ELR (cell line): Measurements from ENCODE around the gene MAPK14.

Experiments
- DNase-seq: peaks from one replicate; pipeline ENCODE4 v3.0.0-alpha.2; 2015; ENCODE audit warnings: low read depth

Gene MAPK14

DNA sequence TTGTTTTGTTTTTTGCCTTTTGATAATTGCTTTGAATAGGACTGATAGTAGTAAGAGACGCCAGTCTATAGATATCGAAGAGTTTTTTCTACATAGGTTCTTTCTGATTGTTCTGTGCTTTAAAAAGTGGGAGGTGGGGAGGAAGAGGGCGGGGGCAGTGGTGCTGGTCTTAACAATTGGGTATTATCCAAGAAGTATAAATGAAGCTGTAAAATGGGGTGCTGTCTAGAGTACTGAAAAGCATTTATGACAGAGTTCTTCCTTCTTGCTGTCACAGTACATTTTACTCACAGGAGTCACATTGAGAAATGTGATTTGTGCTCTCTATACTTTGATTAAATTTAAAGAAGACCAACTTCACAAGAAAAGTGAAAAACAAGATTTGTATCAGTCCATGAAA lies 41.0 kb downstream of the MAPK14 start:
- no peak for DNase-seq

DNA sequence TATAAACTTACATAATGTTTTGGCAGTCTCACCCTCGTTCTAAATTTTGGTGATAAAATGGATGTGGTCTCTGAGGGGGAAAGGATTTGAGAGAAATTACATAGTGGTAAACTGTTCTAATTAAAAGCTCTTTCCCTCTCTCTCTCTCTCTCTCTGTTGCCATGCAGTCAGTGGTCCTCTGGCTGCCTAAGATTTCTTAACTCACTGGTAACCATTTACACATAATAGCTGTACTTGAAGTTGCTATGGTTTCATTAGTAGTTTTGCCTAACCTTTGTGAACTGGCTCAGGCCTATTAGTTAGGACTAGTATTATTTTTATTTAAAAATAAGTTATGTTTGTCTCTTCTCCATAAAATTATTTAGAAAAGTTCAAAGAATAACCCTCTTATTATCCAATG lies 42.0 kb downstream of the MAPK14 start:
- no peak for DNase-seq

DNA sequence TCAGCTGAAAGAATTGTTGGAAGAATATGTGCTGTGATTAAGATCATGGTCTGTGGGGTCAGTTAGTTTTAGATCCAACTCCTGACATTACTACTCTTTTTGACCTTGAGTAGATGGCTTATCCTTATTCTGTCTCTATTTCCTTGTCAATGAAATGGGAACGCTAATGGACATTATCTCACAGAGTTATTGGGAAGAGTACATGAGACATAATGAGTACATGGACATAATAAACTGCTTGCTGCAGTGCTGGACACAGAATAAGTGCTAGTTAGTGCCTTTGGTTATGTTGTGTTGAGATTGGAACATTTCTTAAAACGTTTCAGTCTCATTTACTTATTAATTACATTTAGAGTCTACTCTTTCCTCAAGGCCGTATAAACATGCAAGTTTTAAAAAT lies 42.6 kb downstream of the MAPK14 start:
- no peak for DNase-seq

DNA sequence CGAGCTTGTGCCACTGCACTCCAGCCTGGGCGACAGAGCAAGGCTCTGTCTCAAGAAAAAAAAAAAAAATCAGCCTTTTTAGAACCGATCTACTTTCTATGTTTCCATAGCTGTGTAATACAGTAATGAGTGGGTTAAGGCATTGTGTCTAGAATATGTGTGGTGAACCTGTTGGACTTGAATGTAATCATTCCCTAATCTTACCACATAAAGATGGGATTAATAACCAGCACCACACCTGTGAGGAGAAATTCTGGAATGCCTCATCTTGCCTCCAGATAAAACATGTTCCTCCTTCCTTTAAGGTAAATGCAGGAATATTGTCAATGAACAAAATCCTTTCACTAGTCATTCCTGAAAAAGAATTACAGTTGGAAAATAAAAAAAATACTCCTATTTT lies 43.7 kb downstream of the MAPK14 start:
- DNase-seq, result no peak

DNA sequence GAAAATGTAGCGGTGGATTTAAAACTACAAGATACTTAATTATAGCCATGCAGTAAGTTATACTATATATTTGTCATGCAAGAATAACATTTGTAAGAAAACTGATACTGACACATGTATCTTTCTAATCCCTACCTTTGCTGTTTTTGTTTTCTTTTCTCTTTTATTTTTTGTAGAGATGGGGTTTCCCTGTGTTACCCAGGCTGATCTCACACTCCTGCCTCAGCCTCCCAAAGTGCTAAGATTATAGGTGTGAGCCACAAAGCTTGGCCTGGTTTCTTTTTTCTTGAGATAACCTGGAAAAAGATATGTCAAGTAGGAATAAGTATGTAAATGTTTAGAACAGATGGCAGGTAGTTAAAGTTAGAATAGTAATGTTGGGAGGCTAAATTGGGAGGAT lies 44.1 kb downstream of the MAPK14 start:
- DNase-seq, result no peak

DNA sequence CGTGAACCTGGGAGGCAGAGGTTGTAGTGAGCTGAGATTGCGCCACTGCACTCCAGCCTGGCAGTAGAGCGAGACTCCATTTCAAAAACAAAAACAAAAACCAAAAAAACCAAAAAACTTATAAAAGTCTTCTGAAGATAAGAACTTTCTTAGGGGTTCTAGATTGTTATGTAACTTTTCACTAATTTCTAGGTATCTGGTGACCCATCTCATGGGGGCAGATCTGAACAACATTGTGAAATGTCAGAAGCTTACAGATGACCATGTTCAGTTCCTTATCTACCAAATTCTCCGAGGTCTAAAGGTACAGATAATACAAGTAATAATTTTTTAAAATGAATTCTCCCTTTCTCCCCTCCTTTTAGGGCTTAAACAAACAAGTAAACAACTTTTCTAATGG lies 45.1 kb downstream of the MAPK14 start:
- DNase-seq, result no peak

DNA sequence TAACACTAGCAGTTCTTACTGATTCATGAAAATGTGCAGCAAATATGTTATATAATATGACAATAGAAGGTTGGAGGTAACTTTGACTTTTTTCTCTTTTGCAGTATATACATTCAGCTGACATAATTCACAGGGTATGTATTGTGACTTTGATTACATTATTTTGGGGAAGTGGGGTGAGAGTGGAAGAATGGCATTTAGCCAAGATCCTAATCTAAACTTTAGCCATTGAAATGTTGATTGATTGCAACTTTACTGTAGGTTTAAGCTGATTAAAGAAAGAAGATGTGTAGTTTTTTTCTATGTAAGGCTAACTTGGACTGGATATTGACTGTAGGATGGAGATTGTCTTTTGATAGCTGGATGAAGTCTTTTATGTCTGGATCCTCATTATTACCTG lies 46.0 kb downstream of the MAPK14 start:
- DNase-seq, result no peak

DNA sequence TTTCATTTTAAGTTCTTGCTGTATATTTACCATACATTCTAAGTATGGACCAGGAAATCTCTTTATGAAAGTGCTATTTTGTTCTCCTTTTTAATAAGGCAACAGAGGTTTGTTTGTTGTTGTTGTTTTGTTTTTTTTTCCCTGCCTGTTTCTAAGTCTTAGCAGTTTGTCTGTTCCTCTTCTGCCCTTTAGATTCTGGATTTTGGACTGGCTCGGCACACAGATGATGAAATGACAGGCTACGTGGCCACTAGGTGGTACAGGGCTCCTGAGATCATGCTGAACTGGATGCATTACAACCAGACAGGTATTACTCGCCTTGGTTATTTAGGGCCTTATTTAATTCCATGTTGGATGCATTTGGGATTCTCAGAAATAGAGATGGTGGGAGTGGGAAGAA lies 48.0 kb downstream of the MAPK14 start:
- DNase-seq, result peak; percentile 10

DNA sequence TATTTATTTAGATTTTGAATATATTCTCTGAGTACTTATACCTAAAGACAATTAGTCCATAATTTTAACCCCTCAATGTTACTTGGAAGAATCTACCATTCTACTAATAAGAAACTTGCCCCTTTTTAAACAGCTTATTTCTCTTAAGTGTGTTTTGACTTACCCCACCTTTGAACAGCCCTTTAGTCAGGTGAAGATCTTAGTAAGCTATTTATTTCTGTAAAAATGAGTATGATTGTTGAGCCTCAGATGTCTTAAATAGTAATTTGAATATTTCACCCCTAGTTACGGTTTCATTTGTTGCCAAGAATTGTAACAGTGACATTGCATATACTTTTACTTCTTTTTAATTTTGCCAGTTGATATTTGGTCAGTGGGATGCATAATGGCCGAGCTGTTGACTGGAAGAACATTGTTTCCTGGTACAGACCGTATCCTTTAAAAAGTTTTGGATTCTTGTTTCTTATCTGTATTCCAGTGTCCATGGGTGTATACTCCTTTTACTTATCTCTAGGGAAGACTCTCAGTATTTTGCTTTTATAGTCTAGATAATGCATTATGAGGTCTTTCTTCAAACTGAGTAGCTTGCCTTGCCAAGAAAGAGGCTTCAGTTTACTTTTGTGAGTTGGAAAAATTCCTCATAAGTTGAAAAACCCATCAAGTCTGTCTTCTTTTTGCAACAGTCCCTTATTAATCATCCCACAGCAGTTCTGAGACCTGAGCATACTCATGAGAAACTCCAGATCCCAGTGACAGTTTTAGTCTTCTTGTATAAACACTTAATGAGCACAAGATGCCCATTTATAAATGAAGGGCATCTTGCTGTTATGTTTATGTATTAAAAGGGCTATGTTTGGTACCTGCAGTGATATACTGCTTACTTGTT lies 48.8 kb downstream of the MAPK14 start:
- DNase-seq, result no peak

DNA sequence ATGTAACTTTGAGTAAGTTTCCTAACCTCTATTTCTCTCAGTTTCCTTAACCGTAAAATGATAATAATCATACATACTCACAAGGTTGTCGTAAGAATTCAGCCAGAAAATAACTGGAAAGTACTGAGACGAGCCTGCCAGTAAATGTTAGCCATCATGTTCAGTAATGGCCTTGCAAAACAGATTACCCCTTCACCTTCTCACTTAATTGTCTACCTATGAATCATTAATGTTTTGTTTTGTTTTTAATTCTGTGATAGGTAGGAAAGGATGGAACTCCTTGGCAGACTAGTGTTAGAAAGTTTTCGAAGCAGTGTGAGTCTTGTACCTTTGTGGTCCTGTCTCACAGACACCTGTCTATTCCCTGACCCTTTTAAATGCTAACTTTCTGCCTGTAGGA lies 50.6 kb downstream of the MAPK14 start:
- DNase-seq, result no peak

DNA sequence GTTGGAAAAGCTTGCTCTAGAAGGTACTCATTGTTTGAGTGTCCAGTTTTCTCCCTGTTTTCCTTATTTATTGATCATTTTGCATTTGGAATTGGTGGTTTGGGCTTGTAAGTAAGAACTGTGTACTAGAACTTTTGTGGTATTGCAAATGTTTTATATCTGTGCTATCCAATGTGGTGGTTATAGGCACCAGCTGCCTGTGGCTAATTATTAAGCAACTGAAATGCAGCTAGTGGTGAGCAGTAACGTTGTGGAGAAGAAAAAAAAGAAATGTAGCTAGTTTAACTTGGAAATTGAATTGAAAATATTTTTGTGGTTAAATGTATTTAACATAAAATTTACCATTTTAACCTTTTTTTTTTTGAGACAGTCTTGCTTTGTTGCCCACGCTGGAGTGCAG lies 52.0 kb downstream of the MAPK14 start:
- DNase-seq, result no peak

DNA sequence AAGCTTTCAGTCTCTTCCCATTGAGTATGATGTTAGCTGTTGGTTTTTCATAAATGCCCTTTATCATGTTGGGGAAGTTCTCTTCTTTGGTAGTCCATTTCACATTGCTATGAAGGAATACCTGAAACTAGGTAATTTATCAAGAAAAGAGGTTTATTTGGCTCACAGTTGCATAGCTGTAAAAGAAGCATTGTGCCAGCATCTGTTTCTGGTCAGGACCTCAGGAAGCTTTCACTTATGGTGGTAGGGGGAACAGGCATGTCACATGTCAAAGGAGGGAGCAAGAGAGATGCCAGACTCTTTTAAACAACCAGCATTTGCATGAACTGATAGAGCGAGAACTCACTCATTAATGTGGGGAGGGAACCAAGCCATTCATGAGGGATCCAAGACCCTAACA lies 54.7 kb downstream of the MAPK14 start:
- no peak for DNase-seq

DNA sequence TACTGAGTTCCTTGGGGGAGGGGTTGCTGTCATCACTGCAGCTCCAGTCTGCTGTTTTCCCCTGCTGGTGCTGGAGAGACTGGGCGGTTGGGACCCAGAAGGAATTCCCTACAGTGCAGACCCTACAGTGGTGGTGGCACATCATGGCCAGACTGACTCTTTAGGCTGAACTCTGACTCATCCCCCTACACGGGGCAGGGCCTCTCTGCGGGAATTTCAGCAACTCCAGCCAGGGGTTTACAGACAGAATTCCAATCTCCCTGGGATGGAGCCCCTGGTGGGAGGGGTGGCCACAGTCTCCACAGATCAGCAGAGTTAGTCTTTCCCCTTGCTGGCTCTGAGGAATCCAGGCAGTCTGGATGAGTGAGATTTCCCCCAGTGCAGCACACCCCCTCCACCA lies 55.8 kb downstream of the MAPK14 start:
- no peak for DNase-seq

DNA sequence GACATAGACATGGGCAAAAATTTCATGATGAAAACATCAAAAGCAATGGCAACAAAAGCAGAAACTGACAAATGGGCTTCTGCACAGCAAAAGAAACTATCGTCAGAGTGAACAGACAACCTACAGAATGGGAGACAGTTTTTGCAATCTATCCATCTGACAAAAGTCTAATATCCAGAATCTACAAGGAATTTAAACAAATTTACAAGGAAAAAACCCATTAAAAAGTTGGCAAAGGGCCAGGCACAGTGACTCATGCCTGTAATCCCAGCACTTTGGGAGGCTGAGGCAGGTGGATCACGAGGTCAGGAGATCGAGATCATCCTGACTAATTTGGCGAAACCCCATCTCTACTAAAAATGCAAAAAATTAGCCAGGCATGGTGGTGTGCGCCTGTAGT lies 60.6 kb downstream of the MAPK14 start:
- peak; percentile 18 for DNase-seq

DNA sequence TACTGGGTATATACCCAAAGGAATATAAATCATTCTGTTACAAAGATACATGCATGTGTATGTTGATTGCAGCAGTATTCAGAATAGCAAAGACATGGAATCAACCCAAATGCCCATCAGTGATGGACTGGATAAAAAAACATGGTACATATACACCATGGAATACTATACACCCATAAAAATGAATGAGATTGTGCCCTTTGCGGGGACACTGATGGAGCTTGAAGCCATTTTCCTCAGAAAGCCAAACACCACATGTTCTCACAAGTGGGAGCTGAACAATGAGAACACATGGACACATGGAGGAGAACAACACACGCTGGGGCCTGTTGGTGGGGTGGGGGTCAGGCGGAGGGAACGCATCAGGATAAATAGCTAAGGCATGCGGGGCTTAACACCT lies 61.4 kb downstream of the MAPK14 start:
- no peak for DNase-seq

DNA sequence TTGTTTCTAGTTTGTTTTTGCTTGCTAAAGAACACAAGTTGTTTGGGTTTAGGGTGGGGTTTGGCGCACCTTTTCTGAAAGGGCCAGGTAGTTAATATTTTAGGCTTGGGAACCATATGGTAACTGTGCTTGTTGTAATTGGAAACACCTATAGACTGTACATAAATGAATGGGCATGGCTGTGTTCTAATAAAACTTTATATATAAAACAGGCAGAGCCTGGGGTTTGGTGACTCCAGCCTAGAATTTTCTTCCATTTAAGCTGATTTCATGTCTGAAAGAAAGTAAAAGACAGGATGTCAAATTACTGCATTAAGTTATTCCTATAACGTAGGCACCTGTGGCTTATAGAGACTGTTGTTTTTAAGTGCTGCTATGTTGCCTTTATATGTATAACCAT lies 66.6 kb downstream of the MAPK14 start:
- DNase-seq, result no peak

DNA sequence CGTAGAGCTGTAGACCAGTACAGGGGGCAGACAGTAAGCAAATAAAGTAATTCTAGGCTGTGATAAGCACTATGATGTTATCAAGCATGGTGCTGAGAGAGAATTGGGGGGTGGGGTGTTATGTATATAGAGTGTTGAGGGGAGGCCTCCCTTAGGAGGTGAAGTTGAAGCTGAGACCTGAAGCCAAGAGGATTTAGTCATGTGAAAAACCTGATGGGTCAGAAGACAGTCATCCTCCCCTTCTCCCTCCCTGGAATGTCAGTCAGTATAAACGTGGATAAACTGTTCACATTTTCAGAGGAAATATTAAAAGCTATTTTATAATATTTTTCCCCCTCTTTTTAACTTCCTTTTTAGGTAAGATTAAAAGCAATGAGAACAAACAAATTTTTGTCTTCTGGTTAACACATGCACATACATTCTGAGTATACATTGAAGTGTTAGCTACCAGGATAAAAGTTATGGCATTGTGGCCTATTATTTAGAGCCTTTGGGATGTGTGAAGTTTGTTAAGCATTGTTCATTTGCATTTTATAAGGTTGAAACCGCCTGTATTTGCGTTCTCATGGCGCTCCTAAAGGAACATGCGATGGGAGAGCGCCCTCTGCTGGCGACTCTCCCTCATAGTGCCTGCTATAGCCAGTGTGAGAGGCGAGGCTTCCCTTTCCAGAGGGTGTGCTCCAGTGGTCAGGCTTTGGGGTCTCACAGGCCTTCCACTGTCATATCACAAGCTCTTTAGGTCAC lies 67.3 kb downstream of the MAPK14 start:
- peak; percentile 79 for DNase-seq

DNA sequence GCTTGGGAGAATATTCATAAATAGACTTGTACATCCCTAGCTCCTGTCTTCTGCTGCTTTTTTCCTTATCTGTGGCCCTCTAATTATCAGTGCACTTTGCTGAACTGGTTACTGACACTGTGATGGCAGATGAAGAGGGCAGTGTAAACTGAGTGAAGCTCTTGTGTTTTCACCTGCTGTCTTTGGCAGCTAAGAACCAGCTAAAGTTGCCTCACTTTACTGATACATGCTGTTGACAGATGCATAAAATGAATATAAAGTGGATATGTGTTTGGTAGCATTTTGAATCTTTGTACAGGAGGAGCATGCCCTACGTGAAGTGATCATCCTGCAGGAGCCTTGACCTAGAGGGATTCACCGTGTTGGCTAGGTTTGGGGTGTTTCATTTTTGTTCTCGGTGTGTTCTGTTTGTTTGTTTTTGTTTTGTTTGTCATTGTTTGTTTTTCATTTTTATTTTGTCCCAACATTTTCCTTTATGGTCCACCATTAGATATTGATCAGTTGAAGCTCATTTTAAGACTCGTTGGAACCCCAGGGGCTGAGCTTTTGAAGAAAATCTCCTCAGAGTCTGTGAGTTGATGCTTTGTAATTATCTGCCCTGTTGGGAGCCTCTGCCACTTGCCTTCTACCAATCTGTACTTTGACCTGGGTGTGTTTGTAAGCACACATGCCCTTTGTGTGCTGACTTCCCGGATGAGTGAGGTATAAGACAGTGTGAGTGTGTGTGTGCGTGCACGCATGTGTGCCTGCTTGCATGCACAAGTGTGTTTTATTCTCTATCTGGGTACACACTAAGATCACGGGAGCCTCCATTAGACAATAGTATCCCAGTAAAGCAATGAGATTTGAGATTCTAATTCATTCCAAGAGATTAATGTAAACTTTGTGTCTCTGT lies 68.1 kb downstream of the MAPK14 start:
- DNase-seq, result no peak

DNA sequence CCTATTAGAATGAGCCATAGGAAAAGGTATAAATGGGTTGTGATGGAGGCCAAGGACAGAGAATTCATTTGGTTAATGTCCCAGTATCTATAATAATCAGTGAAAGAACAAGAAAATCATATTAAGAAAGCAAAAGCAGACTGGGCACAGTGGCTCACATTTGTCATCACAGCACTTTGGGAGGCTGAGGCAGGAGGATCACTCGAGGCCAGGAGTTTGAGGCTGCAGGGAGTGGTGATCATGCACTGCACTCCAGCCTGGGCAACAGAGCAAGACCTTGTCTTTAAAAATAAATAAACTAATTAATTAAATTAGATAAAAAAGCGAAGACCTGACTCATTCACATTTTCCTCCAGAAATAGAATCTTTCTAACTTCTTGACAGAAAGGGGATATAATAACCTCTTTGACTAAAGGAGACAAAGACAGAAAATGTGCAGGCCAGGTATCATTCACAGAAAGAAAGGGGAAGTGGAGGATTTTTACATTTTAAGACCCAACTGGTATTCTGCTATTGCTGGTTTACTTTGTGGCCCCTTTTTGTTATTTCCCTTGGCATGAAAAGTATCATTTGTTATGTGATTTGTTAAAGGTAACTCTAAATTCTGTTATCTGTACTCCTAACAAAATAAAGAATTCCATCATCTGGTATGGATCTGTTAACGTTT lies 70.8 kb downstream of the MAPK14 start:
- DNase-seq, result no peak

DNA sequence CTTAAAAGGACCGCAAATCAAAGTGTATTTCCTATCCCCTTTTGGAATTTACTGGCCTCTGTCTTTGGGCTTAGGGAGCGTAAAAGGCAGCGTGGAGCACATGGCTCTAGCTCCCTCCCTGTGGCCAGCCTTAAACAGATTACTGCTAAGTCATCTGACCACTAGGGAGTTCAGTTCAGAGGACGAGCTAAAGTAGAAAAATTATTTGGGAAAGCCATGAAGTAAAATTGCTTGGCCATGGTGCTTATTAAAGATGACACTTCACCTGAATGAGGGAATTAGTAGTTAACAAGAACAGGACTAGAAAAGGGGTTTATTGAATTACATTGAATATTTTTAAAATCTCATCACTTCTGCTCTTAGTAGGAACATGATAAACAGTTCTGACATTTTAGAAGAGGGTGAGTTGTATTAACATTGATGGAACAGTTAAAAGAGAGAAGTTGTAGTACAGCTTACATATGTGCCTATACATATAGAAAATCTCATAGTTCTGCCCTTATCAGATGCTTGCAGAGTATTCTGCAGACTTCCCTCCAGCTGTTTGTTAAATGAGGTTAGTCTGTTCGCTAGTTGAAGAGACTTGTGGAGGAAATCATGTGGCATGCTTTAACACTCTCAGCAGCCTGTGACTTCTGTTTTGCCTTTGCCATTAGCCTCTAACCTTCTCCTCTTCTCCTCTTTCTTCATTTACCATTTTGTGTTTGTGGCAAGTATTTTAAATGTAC lies 71.5 kb downstream of the MAPK14 start:
- no peak for DNase-seq

DNA sequence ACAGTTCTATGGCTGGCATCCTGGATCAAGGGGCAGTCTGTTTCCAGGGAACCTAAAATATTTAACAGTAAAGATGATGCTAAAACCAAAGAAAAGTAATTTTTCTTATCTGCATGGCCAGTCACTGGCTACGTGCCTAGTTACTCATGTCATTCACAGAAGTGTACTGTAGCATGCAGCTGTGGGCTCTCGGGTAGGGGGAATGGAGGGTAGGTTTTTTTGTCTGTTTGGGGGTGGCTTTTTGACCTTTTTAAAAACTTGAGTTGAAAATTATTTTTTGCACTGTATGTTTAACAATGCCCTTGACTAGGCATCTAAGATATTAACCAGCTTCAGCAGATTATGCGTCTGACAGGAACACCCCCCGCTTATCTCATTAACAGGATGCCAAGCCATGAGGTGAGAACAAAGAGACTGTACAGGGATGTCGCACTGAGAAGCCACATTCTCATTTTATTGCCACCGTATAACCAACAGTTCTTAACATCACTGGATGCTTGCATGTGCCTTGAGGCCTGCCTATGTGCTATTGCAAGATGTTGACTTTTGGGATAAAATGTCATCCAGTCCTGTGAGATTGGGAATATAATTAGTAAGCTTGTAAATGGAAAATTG lies 72.4 kb downstream of the MAPK14 start:
- no peak for DNase-seq
